Mucosa of descending colon (tissue), 3 donors: ENCODE data around the gene PSD. TPM values are rescaled to one million over a fixed set of nuclear protein-coding genes. Genes with fewer than 3 reads are reported as not detected.
"Not testable (repeated sequence)": the region's sequence is repeated elsewhere in the genome, so short reads cannot be mapped to it uniquely, and the experiment has no call there.

Experiments used
- ATAC-seq: fragments of 200-7000 bp; cut with Tn5 transposase; one replicate; pipeline ENCODE4 v1.9.1; 2020; ENCODE audit warnings: mild to moderate bottlenecking, moderate library complexity
- DNase-seq, 3 donors: peaks; one replicate each; pipeline ENCODE4 v3.0.0-alpha.2; 2020
- H3K36me3 ChIP-seq: fragments of 200-600 bp; one replicate; pipeline ENCODE4 v1.8.0; 2021; ENCODE audit warnings: low read depth, mild to moderate bottlenecking
- H3K4me1 ChIP-seq: fragments of 200-600 bp; one replicate; pipeline ENCODE4 v1.8.0; 2021; ENCODE audit warnings: low read depth, mild to moderate bottlenecking
- H3K4me3 ChIP-seq: fragments of 200-600 bp; one replicate; pipeline ENCODE4 v1.8.0; 2021; ENCODE audit warnings: mild to moderate bottlenecking
- H3K9me3 ChIP-seq: fragments of 200-600 bp; one replicate; pipeline ENCODE4 v1.8.0; 2021; ENCODE audit warnings: mild to moderate bottlenecking
- CTCF ChIP-seq: fragments of 200-600 bp; IDR thresholded peaks from one replicate; pipeline ENCODE4 v1.8.0; 2022; ENCODE audit warnings: antibody characterized with exemption, mild to moderate bottlenecking
- intact Hi-C, 2 donors: fragments of 100-400 bp; cut with DNase I in 1 of 2; cut with micrococcal nuclease in 1 of 2; formaldehyde crosslinking; loops; one replicate each; pipeline versions ENCODE4 v1.11.0 to v1.11.1; 2022; cut with DNase I, micrococcal nuclease
- total RNA-seq, 3 donors: library from RNA; stranded (reverse); fragmentation: NEBNext Ultra II Directional in 2 of 3; extraction: Animal tissue kit (Norgen Biotek cat#: 25700) in 2 of 3; gene quantifications; one replicate each; pipeline versions ENCODE4 v1.2.1 to v1.2.4, GENCODE V29; 2021 to 2023
- donor health status: DM: no; HTN: no; CAD: no; lungs with moderate emphysema.
- donor health status: DM: no; HTN: no; CAD: no.
- donor health status: DM: no; HTN: yes; CAD: no.

Gene PSD
- total RNA-seq, 3 donors from 2014 or later = 8.2 to 228 (median 11.4) TPM

GRCh38 chr10:102455893-102456471, 37.4 kb upstream of the PSD start:
- Histone ChIP-seq H3K4me3 (no peak overlapping the region), H3K4me1 (peaks cover 8% of the 10 kb centered on the region), H3K9me3 (no peaks in the 10 kb centered on the region), H3K36me3 (no peaks in the 10 kb centered on the region)
- ATAC-seq (no peak), DNase-seq (no peak)
- intact Hi-C loops = no loop called here
- TF ChIP-seq CTCF = no peak

- H3K4me1 ChIP-seq, DNase-seq, H3K4me3 ChIP-seq, intact Hi-C loops, ATAC-seq, H3K36me3 ChIP-seq, H3K9me3 ChIP-seq: not testable (repeated sequence)
Measured at GRCh38 chr10:102454662-102455487, 36.3 kb upstream of the PSD start.

- Histone ChIP-seq H3K4me3 (no peak overlapping the region), H3K36me3 (no peaks in the 10 kb centered on the region), H3K4me1 (peaks cover 8% of the 10 kb centered on the region), H3K9me3 (no peaks in the 10 kb centered on the region)
- no peak for DNase-seq
- no peak for TF ChIP-seq CTCF
- no peak for ATAC-seq
- intact Hi-C loops = no loop called here
Measured at GRCh38 chr10:102453502-102453901, 34.9 kb upstream of the PSD start.

GRCh38 chr10:102452672-102453340, 34.2 kb upstream of the PSD start:
- no peaks in the 10 kb centered on the region for H3K36me3 ChIP-seq
- ATAC-seq (no peak), DNase-seq (peak in 1 of 3 donors; percentile 45)
- H3K9me3 ChIP-seq = no peaks in the 10 kb centered on the region
- H3K4me3 ChIP-seq = no peak overlapping the region
- TF ChIP-seq CTCF = no peak
- intact Hi-C loops = no loop called here
- peaks cover 8% of the 10 kb centered on the region for H3K4me1 ChIP-seq

GRCh38 chr10:102451105-102451969, 32.8 kb upstream of the PSD start, which contains the start of gene C10orf95:
C10orf95 (minus strand) TSS chr10:102451543; CDS start chr10:102451093, 450 bp downstream.
- DNase-seq (peak; percentile 70 to 77 (median 73)), ATAC-seq (peak; percentile 62)
- Histone ChIP-seq H3K4me3 (peak within 1 kb of the TSS; percentile 44), H3K36me3 (no peaks in the 10 kb centered on the region), H3K9me3 (no peaks in the 10 kb centered on the region), H3K4me1 (peaks cover 8% of the 10 kb centered on the region)
- no peak for TF ChIP-seq CTCF
- intact Hi-C loops = no loop called here
